ENCODE data around the gene ANTKMT. TPM values are rescaled to one million over a fixed set of nuclear protein-coding genes. Genes with fewer than 3 reads are reported as not detected.
A peak's percentile ranks its signal among the peaks of the same experiment; 100 is the strongest.
"Not testable (repeated sequence)": the region's sequence is repeated elsewhere in the genome, so short reads cannot be mapped to it uniquely, and the experiment has no call there.

Gene ANTKMT
- total RNA-seq, 1 donor from 2014 or later = 26.3 TPM

DNA sequence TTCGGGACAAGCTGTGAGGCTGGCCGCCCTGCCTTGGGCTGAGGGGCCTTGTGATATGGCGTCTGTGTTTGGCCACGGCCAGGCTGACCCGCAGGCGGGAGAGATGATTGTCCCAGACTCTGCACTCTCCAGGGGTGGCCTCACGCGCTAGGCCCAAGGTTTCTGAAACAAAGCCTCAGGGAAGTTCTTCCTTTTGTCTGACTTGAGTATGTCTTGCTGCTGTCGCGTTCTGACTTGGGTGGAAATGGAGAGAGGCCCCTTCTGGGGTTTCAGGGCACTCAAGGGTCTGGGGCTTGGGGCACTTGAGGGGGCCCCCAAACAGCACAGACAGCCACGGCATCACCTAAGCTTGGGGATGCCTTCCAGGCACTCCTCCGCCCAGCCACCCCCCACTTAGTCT, 9.9 kb upstream of the ANTKMT start:
- ATAC-seq (no peak), DNase-seq (ENCODE audit: low spot score) (no peak)
- intact Hi-C loops (cut with DNase I) = loop anchor here (2.0 kb wide), 1 partner anchor 74 kb away; no protein-coding TSS in a partner anchor

DNA sequence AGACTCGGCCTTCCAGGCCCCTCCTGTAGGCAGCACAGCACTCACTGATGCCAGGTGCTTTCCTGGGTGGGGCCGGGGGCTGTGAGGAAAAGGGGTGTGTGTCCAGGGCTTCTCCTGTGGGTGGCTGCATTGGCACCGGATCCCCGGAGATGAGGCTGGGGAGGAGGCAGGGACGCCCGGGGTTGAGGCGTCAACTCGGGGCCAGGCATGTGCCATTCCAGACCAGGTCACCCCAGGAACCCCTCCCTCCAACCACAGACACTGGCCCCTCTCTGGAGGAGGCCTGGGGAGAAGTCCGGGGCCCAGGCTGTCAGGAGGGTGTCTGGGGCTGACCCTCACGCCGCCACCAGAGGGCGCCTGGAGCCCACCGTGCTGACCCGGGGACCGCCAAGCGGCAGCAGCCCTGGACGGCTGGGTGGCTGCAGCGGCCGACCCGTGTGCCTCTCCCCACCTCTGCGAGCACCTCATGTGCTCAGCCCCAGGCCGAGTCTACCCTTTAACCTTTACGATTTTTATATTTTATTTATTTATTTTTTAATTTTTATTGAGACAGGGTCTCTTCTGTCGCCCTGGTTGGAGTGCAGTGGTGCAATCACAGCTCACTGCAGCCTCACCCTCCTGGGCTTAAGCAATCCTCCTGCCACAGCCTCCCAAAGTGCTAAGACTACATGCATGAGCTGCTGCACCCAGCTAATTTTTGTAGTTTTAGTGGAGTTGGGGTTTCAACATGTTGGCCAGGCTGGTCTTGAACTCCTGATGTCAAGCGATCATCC, 9.2 kb upstream of the ANTKMT start:
- DNase-seq (ENCODE audit: low spot score) (peak; percentile 90), ATAC-seq (peak; percentile 67)
- intact Hi-C loops (cut with DNase I) = loop anchor here (2.0 kb wide), 1 partner anchor 73 kb away; no protein-coding TSS in a partner anchor

DNA sequence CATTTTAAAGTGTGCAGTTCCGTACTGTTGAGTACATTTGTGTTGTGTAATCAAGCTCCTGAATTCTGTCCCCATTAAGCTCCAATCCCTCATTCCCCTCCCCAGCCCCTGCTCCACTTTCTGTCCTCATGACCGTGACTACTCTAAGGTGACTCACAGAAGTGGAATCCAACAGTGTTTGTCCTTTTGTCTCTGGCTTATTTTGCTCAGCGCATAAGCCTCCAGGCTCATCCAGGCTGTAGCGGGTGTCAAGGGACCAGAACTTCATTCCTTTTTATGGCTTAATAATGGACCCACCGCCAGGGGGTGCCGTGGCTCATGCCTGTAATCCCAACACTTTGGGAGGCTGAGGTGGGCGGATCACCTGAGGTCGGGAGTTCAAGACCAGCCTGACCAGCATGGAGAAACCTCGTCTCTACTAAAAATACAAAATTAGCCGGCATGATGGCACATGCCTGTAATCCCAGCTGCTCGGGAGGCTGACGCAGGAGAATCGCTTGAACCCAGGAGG, 8.2 kb upstream of the ANTKMT start:
- ATAC-seq; intact Hi-C loops (cut with DNase I); DNase-seq (ENCODE audit: low spot score): not testable (repeated sequence)

DNA sequence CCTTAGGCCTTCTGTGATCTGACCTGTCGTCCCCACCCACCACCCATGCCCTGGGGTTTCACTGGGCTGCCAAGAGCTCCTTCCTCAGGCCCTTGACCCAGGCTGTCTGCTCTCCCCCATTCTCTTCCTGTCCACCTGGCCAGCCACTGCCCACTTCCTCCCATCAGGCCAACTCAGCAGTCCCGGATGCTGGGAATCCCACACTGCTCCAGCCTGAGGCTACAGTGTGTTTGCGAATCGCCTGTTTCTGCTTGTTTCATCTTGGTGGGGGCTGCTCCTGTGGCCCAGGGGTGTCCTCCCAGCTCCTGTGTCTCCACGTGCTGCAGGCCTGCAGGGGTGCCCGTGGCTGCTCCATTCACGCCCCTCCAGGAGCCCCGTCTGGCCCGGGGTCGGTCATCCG, 6.9 kb upstream of the ANTKMT start:
- intact Hi-C loops (cut with DNase I) = no loop called here
- DNase-seq (ENCODE audit: low spot score) = no peak
- ATAC-seq = no peak

DNA sequence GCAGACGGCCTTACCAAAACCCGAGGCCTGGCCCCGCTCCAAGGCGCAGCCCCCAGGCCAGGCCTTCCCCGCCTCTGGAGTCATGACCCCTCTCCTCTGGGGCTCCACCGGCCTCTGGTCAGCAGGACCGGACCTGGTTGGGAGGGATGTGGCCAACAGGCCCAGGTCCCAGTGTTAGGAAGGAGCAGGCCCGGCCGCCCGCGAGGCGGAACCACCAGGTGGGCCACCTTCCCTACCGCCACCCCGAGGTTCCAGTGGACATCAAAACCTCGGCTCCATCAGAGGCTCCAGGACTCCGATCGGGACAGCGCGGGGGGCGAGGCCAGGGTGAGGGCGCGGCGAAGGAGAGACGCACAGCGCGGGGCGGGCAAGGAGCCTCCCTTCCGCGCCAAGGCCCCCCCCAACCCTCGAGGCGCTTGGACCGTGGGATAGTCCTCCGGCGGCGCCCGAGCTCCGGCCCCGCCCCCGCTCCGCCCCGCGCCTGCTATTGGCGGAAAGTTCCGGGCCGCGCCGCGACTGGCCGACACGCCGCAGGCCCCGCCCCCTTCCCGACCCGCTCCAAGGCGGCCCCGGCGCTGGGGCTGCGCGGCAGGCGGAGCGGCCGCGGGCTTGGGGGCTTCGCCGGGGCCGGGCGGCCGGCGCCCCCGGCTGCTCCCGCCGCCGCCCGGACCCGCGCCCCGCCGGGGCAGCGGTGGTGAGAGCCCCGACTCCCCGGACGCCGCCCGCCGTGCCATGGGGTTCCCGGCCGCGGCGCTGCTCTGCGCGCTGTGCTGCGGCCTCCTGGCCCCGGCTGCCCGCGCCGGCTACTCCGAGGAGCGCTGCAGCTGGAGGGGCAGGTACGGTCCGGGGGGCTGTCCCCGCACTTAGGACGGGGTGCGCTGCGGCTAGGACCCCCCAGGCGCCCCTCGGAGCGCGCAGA, 6.1 kb upstream of the ANTKMT start, which contains the start of gene METRN:
Gene METRN (plus strand): TSS at position 561 of the 919 bp plus-strand sequence. CDS start 172 bp downstream, at position 733.
- peak; percentile 91 for ATAC-seq
- intact Hi-C loops (cut with DNase I) = no loop called here
- peak; percentile 96 for DNase-seq (ENCODE audit: low spot score)

DNA sequence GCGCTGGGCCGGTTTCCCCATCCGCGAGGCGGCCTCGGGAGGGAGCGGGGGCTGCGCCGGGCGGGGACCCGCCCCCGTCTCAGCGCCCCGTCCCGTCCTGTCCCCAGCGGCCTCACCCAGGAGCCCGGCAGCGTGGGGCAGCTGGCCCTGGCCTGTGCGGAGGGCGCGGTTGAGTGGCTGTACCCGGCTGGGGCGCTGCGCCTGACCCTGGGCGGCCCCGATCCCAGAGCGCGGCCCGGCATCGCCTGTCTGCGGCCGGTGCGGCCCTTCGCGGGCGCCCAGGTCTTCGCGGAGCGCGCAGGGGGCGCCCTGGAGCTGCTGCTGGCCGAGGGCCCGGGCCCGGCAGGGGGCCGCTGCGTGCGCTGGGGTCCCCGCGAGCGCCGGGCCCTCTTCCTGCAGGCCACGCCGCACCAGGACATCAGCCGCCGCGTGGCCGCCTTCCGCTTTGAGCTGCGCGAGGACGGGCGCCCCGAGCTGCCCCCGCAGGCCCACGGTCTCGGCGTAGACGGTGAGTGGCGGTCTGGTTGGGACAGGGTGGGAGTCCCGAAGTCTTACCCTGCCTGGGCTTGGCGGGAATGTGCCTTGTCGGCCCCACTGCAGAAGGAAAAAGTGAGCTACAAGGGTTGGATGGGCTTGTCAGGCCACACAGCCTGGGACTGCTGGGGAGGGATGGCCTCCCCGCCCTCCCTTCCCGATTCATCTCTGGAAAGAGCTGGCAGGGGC, 5.3 kb upstream of the ANTKMT start:
- intact Hi-C loops (cut with DNase I) = no loop called here
- ATAC-seq = no peak

DNA sequence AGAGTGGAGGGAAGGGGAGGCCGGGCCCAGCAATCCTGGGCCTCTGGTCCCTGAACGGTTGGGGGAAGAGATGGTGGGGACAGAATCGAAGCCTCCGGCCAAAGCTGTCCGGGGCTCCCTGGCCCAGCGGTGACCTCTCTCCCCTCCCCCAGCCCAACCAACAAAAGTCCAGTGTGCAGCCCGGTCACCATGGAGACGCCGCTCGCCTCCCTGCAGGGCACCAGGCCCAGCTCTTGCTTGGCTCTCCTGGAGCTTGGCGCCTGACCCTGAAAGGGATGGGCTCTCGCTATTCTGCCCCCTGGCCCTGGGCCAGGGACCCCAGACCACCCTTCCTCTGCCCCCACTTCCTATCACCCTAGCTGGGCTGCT, 4.8 kb upstream of the ANTKMT start:
- intact Hi-C loops (cut with DNase I) = no loop called here
- DNase-seq (ENCODE audit: low spot score) (peak; percentile 86), ATAC-seq (peak; percentile 36)

More for the DNA sequence above, 5.3 kb upstream of the ANTKMT start:
- DNase-seq (ENCODE audit: low spot score) = no peak

DNA sequence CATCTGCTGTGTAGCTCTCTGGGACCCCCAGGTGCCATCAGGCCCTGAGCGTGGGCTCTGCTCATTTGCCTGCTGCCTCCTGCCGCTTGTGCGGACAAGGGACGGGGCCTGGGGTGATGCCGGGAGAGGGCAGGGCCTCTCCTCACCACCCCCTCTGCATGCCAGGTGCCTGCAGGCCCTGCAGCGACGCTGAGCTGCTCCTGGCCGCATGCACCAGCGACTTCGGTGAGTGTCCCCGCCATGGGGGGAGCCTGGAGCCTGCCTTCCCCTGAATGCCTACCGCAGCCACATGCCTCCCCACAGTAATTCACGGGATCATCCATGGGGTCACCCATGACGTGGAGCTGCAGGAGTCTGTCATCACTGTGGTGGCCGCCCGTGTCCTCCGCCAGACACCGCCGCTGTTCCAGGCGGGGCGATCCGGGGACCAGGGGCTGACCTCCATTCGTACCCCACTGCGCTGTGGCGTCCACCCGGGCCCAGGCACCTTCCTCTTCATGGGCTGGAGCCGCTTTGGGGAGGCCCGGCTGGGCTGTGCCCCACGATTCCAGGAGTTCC, 4.1 kb upstream of the ANTKMT start:
- no peak for ATAC-seq
- intact Hi-C loops (cut with DNase I) = no loop called here
- no peak for DNase-seq (ENCODE audit: low spot score)

DNA sequence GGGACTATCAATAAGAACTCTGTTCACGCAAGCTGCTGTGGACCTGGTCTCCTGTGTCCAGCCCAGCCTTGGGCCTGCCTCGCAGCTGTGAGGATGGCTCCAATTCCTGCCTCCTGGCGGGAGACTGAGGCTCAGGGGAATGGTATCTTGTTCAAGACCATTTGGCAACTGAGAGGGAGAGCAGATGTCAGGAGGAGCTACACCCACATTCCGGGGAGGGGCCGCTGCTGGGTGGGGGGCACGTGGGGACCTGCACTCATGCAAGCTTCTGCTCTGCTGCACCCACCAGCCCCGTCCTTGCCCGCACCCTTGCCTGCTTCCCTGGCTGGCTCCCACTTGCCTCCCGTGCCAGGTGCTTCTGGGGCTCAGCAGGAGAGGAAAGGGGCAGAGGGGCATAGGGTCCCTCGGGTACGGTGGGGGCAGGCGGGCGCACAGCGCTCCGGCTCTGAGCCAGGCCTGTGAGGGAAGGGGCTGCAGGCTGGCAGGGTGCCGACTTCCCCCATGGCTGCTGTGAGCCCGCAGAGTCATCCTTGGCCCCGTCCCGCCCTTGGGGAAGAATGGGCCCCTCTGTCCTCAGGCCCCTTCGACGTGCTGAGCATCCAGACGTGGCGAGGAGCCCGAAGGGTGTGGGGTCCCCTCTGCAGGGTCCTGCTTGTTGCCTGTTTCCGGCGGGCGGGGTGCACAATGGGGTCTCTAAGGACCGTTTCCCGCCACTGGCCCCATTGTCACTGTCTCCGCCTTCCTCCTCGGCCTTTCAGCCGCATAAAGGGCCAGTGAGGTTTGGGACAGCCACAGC, 3.3 kb upstream of the ANTKMT start:
- DNase-seq (ENCODE audit: low spot score) (no peak), ATAC-seq (no peak)
- intact Hi-C loops (cut with DNase I) = no loop called here

DNA sequence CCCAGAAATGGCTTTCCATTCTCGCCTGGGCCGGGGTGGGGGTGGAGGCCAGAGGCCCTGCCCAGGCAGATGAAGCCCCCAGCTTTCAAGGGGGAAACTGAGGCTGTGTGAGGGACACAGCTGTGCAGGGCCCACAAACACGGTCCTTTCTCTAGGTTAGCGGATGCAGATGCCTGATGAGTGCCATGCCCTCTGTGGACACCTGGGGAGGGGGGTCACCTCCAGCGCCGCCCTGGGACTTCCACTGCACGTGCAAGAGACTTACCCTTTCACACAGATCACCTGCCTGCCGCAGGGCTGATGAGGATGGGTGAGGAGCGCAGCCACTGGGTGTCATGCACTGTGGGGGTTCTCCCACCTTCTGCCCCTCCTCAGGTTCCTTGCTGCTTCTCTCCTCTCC, 2.6 kb upstream of the ANTKMT start:
- ATAC-seq (no peak), DNase-seq (ENCODE audit: low spot score) (no peak)
- intact Hi-C loops (cut with DNase I) = no loop called here

DNA sequence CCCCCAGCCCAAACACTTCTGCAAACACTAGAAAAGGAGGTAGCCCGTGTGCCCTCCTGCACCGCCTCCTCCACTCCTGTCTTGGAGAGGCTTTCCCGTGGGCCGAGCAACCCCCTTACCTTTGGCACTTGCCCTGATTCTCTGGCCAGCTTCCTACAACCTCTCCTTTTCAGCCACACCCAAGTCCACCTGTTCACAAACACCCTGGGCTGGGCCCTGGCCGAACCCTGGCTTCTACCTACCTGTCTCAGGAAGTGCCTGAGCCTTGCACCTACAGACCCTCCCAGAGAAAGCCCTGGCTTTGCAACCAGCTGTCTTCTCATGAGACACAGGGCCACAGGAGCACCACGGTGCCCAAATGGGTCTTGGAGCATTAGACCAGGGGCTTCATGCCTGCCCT, 2.0 kb upstream of the ANTKMT start:
- no peak for ATAC-seq
- intact Hi-C loops (cut with DNase I) = no loop called here
- no peak for DNase-seq (ENCODE audit: low spot score)

DNA sequence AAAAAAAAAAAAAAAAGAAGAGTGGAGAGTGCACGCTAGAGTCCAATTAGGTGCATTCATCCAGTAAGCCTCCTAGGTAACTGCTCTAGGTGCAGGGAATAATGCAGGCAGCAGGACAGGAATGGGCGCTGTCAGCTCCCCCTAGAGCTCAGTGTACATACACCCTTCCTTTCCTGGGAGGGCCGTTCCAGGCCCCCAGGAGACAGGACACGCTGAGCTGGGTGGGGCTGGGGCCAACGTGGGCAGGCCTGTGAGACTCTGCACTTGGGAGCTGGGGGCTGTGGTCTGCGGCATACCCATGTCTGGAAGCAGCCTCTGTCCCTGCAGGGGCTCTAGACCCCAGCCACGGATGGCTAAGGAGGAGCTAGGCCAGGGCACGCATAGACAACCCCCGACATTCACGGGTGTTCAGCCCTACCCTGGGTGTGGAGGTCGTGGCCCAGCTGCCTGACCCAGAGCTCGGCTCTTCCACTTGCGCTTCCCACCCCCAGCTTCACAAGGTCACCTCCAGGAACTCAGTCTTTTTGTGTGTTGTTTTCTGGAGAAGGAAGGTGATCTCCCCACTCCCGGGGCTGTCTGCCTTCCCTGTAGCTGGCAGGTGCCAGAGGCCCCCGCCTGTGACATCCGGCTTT, 1.0 kb upstream of the ANTKMT start:
- peak; percentile 4 for ATAC-seq
- intact Hi-C loops (cut with DNase I) = no loop called here
- no peak for DNase-seq (ENCODE audit: low spot score)

DNA sequence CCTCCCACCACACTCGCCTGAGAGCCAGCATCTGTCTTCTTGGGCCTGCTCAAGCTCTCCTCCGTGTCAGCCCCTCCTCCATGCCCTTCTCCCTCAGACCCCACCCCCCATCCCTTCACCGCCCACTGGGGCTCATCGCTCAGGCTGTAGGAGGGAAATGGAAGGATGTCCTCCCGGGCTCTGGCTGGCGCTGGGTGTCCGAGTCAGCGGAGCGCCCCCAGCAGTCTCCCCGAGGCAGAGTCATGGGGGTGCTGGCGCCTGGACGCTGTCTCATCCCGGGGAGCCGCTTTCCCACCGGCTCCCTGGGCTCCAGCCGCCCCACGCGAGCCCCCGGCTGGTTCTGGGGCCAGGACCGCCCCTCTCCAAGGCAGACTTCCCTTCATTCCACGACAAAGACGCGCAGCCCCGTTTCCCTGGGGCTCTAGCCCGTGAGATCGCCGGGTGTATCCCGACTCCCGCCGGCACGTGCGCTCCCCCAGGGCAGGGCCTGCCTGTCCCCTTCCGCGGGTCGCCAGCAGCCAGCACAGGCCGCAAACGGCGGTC, 428 bp upstream of the ANTKMT start:
- intact Hi-C loops (cut with DNase I) = no loop called here
- ATAC-seq (peak; percentile 44), DNase-seq (ENCODE audit: low spot score) (peak; percentile 78)

DNA sequence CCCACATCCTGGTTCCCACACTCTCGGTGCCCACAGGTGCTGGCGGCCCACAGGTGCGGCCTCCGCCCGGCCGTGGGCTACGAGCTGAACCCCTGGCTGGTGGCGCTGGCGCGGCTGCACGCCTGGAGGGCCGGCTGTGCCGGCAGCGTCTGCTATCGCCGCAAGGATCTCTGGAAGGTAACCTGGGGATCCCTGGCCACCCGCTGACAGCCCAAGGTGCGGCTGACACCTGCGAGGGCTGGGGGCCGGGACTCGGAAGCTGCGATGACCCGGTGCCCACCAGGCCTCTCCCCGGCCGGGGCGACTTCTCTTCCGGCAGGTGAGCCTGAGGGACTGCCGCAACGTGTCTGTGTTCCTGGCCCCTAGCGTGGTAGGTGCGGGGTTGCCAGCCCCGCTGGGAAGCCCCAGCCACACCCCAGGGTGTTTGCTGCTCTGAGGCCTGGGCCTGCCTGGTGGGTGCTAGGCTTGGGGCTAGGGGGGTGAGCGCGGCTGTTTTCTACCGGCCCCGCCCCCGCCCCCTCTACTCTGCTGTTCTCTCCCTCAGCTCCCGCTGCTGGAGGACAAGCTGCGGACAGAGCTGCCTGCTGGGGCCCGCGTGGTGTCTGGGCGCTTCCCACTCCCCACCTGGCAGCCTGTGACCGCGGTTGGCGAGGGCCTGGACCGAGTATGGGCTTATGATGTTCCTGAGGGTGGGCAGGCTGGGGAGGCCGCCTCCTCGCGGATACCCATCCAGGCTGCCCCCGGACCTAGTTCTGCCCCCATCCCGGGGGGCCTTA, 1.0 kb downstream of the ANTKMT start:
- ATAC-seq = no peak
- intact Hi-C loops (cut with DNase I) = no loop called here

DNA sequence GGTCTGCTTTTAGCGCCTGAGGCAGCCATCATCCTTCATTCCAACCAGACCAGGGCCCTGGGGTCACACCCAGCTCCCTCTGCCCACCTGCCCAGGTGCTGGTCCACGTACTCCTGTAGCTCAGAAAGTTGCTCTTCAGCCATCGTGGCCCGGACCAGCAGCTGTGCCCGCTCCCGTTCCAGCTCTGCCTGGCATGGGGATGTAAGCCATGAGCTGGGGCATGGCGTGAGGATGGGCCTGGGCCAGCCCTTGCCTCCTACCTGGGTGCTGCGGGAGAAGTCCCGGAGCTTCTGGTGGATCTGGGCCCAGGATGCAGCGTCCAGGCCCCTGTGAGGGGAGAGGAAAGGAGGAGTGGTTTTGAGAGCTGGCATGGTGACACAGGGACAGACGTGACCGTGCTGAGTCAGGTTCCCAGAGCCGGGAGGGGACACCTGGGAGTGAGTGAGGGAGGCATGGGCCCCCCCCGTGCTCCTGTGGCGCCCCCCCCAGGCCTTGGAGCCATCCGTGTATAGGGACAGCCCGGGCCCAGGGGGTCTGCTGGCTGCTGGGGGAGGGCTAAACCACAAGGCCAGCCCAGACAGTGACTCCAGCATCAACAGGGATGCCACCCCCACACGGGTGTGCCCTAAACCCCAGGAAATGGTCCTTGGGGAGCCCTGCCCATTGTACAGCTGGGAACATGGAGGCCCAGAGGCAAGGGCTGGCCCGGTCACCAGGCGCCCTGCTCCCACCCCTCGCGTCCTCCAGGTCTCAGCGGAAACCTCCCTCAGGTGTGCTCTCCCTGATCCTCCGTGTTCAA, 2.1 kb downstream of the ANTKMT start:
- no peak for ATAC-seq
- intact Hi-C loops (cut with DNase I) = no loop called here
- no peak for DNase-seq (ENCODE audit: low spot score)

More for the DNA sequence above, 1.0 kb downstream of the ANTKMT start:
- no peak for DNase-seq (ENCODE audit: low spot score)

DNA sequence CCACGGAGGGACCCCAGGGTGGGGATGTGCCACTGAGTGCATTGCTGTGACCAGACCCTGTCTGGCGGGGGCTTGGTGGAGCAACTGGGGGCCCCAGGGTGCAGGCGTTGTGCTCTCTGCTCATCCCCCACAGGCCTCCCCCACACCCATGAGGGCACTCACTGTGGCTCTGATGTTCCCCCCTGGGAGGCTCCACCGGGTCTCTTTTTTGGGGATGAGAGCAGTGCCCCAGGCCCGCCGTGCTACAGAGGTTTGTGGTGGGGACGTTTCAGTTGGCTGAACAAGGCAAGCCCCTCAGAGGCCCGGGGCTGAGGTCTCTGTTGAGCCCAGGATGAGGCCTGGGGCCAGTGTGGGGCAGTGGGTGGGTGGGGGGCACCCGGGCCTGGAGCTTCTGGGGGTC, 2.7 kb downstream of the ANTKMT start:
- intact Hi-C loops (cut with DNase I) = no loop called here
- DNase-seq (ENCODE audit: low spot score) (no peak), ATAC-seq (no peak)

Data from sciatic nerve (tissue), 2 donors.